COLO668 (cell line): ENCODE measurements around the gene CLEC5A.
"Not testable (repeated sequence)": the region's sequence is repeated elsewhere in the genome, so short reads cannot be mapped to it uniquely, and the experiment has no call there.

Source experiments
- DNase-seq: peaks from one replicate; lab custom pipeline; 2025; ENCODE audit not compliant: unreplicated experiment; lab: John Stamatoyannopoulos, UW

Gene CLEC5A

GRCh38 chr7:141949451-141949850 is 2.7 kb upstream of the CLEC5A start:
- no peak for DNase-seq

GRCh38 chr7:141949021-141949420 is 2.2 kb upstream of the CLEC5A start:
- no peak for DNase-seq

- no peak for DNase-seq
These were observed 1.4 kb downstream of the CLEC5A start for GRCh38 chr7:141945356-141945755.

- DNase-seq, result no peak
These were observed 2.0 kb downstream of the CLEC5A start for GRCh38 chr7:141944811-141945210.

GRCh38 chr7:141943846-141944245 is 2.9 kb downstream of the CLEC5A start:
- DNase-seq, result no peak

- DNase-seq, result no peak
These were observed 5.7 kb downstream of the CLEC5A start for GRCh38 chr7:141941075-141941474.

GRCh38 chr7:141930211-141930610 is 16.6 kb downstream of the CLEC5A start:
- no peak for DNase-seq

GRCh38 chr7:141928845-141929195 is 18.0 kb downstream of the CLEC5A start:
- DNase-seq, result no peak

GRCh38 chr7:141928146-141928844 is 18.5 kb downstream of the CLEC5A start:
- DNase-seq, result no peak

GRCh38 chr7:141920281-141920680 is 26.5 kb downstream of the CLEC5A start:
- no peak for DNase-seq

GRCh38 chr7:141916099-141916498 is 30.7 kb downstream of the CLEC5A start, which contains the start of gene OR9A4:
Gene OR9A4, plus strand, starts transcription at chr7:141916399. Its CDS starts 2,477 bp downstream, at chr7:141918876.
- no peak for DNase-seq

- DNase-seq, result peak; percentile 68
These were observed 31.2 kb downstream of the CLEC5A start for GRCh38 chr7:141915565-141915964.

GRCh38 chr7:141911391-141911790 is 35.4 kb downstream of the CLEC5A start:
- DNase-seq, result no peak

GRCh38 chr7:141906285-141906684 is 40.5 kb downstream of the CLEC5A start:
- DNase-seq, result no peak

- not testable (repeated sequence) for DNase-seq
These were observed 47.4 kb downstream of the CLEC5A start for GRCh38 chr7:141899366-141899765.

GRCh38 chr7:141891336-141891735 is 55.4 kb downstream of the CLEC5A start:
- DNase-seq, result no peak

GRCh38 chr7:141889321-141889720 is 57.5 kb downstream of the CLEC5A start:
- no peak for DNase-seq

- no peak for DNase-seq
These were observed 62.1 kb downstream of the CLEC5A start for GRCh38 chr7:141884539-141885225.

GRCh38 chr7:141880960-141881359 is 65.8 kb downstream of the CLEC5A start:
- DNase-seq, result no peak

GRCh38 chr7:141877365-141877764 is 69.4 kb downstream of the CLEC5A start:
- no peak for DNase-seq
